ENCODE data around the gene TRMT2A. TPM values are rescaled to one million over a fixed set of nuclear protein-coding genes. Genes with fewer than 3 reads are reported as not detected.

Gene TRMT2A
- total RNA-seq, 2 experiments from 2014 or later: 97.5 to 118 TPM

DNA sequence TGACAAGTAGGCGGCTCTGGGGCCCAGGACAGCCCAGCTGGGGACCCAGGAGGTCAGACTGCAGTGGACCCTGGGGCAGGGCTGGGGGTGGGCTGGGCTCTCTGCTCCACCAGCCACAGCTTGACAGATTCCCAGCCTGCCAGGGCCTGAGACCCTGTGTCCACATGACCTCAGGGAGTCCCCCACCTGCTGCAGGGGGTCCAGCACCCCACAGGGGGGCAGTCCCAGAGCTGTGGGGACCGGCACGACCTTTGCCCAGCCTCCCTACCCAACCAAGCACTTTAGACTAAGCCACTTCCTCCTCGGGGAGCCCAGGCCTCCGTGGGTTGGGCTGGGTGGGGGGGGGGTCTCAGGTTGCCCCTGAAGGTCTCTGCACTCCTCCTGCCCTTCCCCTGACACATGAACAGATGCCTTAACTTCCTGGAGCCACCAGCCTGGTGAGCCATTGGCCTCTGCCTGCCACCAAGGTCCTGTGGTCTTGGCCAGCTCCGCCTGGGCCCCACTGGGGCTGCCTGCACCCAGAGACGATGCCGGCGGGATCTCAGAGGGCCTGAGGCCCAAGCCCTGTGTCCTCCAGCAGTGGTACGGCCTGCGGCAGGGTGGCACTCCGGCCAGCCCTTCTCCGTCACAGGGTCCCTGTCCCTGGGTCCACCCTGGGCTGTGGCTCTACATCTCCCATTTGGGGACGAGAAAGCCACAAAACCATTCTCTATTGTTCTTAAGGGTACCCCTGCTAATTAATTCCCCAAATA, 30.4 kb upstream of the TRMT2A start:
- POLR2A ChIA-PET: no interaction called here
- Histone ChIP-seq H3K27ac (ENCODE audit: low read depth, low read length, poor library complexity, severe bottlenecking) (no peak overlapping the region), H2AFZ (ENCODE audit: low read length) (no peak overlapping the region), H3K9me3 (ENCODE audit: low read length) (no peaks in the 10 kb centered on the region), H3K36me3 (ENCODE audit: insufficient read depth, low read length) (no peaks in the 10 kb centered on the region), H3K79me2 (ENCODE audit: insufficient read depth, low read depth, low read length) (no peaks in the 10 kb centered on the region), H3K4me3 (ENCODE audit: low read depth, low read length, poor library complexity, severe bottlenecking) (no peak overlapping the region), H3K4me1 (ENCODE audit: insufficient read depth, low read length, poor library complexity, severe bottlenecking) (no peaks in the 10 kb centered on the region), H4K20me1 (ENCODE audit: insufficient read depth, low read length) (no peaks in the 10 kb centered on the region), H3K9me2 (ENCODE audit: insufficient read depth, low read length) (no peaks in the 10 kb centered on the region), H3K4me2 (ENCODE audit: low read length) (no peak overlapping the region)
- DNase-seq (ENCODE audit: low spot score): no peak
- BruUV-seq (replicated peaks): no TSS peak
- CTCF ChIA-PET (ENCODE audit: unreplicated experiment): no interaction called here
- intact Hi-C loops (cut with micrococcal nuclease; ENCODE audit: unreplicated experiment): no loop called here
- TF ChIP-seq EZH2phosphoT487 (IDR thresholded peaks at IDR 0.05; ENCODE audit: borderline replicate concordance, low read depth, low read length): no peak
- TF ChIP-seq, protein P1, sequence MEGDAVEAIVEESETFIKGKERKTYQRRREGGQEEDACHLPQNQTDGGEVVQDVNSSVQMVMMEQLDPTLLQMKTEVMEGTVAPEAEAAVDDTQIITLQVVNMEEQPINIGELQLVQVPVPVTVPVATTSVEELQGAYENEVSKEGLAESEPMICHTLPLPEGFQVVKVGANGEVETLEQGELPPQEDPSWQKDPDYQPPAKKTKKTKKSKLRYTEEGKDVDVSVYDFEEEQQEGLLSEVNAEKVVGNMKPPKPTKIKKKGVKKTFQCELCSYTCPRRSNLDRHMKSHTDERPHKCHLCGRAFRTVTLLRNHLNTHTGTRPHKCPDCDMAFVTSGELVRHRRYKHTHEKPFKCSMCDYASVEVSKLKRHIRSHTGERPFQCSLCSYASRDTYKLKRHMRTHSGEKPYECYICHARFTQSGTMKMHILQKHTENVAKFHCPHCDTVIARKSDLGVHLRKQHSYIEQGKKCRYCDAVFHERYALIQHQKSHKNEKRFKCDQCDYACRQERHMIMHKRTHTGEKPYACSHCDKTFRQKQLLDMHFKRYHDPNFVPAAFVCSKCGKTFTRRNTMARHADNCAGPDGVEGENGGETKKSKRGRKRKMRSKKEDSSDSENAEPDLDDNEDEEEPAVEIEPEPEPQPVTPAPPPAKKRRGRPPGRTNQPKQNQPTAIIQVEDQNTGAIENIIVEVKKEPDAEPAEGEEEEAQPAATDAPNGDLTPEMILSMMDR (conservative IDR thresholded peaks at IDR 0.05; ENCODE audit: low read length): no peak

DNA sequence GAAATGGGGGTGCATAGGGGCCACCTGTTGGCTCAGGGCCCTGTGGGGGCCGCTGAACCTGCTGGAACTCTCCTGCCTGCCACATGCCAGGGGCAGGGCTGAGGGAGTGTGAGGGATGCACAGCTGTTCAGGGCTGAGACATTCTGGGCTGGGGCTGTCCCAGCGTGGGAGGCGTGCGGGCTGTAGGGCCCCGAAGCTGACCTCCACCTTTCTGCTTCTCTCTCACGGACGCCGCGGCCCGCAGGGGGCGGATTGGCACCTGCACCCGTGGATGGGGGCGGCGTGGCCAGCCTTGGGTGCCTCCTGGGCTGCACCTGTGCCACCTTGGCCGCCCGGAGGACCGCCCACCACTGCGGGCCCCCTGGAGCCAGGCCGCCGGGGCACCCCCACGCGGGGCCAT, 29.8 kb upstream of the TRMT2A start:
- Histone ChIP-seq H2AFZ (ENCODE audit: low read length) (no peak overlapping the region), H3K4me1 (ENCODE audit: insufficient read depth, low read length, poor library complexity, severe bottlenecking) (no peaks in the 10 kb centered on the region), H3K9me3 (ENCODE audit: low read length) (no peaks in the 10 kb centered on the region), H3K4me2 (ENCODE audit: low read length) (no peak overlapping the region), H3K27ac (ENCODE audit: low read depth, low read length, poor library complexity, severe bottlenecking) (no peak overlapping the region), H3K36me3 (ENCODE audit: insufficient read depth, low read length) (no peaks in the 10 kb centered on the region), H3K4me3 (ENCODE audit: low read depth, low read length, poor library complexity, severe bottlenecking) (no peak overlapping the region), H3K9me2 (ENCODE audit: insufficient read depth, low read length) (no peaks in the 10 kb centered on the region), H4K20me1 (ENCODE audit: insufficient read depth, low read length) (no peaks in the 10 kb centered on the region), H3K79me2 (ENCODE audit: insufficient read depth, low read depth, low read length) (no peaks in the 10 kb centered on the region)
- DNase-seq (ENCODE audit: low spot score): no peak
- intact Hi-C loops (cut with micrococcal nuclease; ENCODE audit: unreplicated experiment): no loop called here
- ChIA-PET POLR2A (no interaction called here), CTCF (ENCODE audit: unreplicated experiment) (no interaction called here)
- BruUV-seq (replicated peaks): no TSS peak
- TF ChIP-seq, protein P1 (conservative IDR thresholded peaks at IDR 0.05; ENCODE audit: low read length): no peak
- no peak for TF ChIP-seq EZH2phosphoT487 (IDR thresholded peaks at IDR 0.05; ENCODE audit: borderline replicate concordance, low read depth, low read length)

DNA sequence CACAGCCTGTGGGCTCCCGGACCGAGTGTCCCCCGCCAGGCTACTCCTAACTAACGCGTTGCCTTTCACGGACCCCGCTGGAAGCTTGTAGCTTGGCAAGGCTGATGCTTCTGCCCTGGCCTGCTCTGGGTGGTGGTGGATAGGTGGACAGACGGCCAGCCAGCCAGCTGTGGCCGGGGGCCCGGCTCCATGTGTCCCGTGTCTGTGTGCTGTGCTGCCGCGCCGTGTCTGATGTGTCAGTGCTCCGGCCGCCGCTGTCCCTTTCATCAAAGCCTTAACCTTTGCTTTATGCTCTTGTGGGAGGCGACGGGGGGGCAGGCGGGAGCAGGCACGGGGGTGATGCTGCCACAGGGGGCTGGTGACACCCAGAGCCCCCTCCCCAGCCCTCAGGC, 28.8 kb upstream of the TRMT2A start:
- Histone ChIP-seq H3K4me3 (ENCODE audit: low read depth, low read length, poor library complexity, severe bottlenecking) (no peak overlapping the region), H4K20me1 (ENCODE audit: insufficient read depth, low read length) (no peaks in the 10 kb centered on the region), H3K4me2 (ENCODE audit: low read length) (no peak overlapping the region), H3K27ac (ENCODE audit: low read depth, low read length, poor library complexity, severe bottlenecking) (no peak overlapping the region), H3K36me3 (ENCODE audit: insufficient read depth, low read length) (no peaks in the 10 kb centered on the region), H3K9me3 (ENCODE audit: low read length) (no peaks in the 10 kb centered on the region), H2AFZ (ENCODE audit: low read length) (no peak overlapping the region), H3K79me2 (ENCODE audit: insufficient read depth, low read depth, low read length) (no peaks in the 10 kb centered on the region), H3K9me2 (ENCODE audit: insufficient read depth, low read length) (no peaks in the 10 kb centered on the region), H3K4me1 (ENCODE audit: insufficient read depth, low read length, poor library complexity, severe bottlenecking) (no peaks in the 10 kb centered on the region)
- ChIA-PET POLR2A (no interaction called here), CTCF (ENCODE audit: unreplicated experiment) (no interaction called here)
- intact Hi-C loops (cut with micrococcal nuclease; ENCODE audit: unreplicated experiment): no loop called here
- TF ChIP-seq EZH2phosphoT487 (IDR thresholded peaks at IDR 0.05; ENCODE audit: borderline replicate concordance, low read depth, low read length): no peak
- TF ChIP-seq, protein P1 (conservative IDR thresholded peaks at IDR 0.05; ENCODE audit: low read length): no peak
- BruUV-seq (replicated peaks): no TSS peak
- DNase-seq (ENCODE audit: low spot score): no peak

Measured in OCI-LY7 (cell line).